HG03159 (cell line): ENCODE data around the gene APLN.

Source experiments
- ATAC-seq: cut with Tn5 transposase; IDR thresholded peaks from one replicate; pipeline ENCODE4 v1.9.1; 2021; ENCODE audit warnings: mild to moderate bottlenecking, moderate library complexity; ENCODE audit not compliant: unreplicated experiment

Gene APLN

DNA sequence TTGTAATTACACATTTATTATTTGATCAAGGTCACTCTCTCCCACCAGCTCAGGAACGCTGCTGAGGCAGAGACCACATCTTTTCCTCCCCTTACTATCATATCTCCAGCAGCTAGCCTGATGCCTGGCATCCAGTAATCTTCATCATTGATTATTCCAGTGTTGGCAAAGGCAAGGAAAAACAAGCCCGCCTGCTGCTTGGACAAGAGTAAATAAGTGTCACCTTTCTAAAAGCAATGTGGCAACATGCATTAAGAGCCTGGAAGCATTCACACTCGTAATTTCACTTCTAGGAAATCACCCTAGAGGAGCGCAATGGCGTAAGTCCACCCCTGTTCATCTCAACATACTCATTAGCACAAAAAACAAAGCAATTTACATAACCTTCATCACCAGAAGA is 54.8 kb downstream of the APLN start:
- no peak for ATAC-seq

DNA sequence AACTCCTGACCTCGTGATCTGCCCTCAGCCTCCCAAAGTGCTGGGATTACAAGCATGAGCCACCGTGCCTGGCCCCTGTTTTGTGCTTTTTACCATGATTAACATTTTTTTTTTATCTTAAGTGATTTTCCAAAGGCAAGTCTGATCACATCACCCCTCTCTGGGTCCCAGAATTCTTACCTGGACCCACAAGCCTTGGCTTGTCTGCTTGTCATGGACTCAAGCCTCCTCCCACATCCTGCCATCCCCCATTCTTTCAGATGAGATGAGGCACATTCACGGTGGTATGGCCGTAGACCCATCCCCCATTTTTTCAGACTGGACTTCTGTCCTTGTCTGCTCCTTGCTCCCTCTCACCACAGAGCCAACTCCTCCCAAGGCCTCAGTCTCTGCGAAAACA is 55.3 kb downstream of the APLN start:
- ATAC-seq = no peak

DNA sequence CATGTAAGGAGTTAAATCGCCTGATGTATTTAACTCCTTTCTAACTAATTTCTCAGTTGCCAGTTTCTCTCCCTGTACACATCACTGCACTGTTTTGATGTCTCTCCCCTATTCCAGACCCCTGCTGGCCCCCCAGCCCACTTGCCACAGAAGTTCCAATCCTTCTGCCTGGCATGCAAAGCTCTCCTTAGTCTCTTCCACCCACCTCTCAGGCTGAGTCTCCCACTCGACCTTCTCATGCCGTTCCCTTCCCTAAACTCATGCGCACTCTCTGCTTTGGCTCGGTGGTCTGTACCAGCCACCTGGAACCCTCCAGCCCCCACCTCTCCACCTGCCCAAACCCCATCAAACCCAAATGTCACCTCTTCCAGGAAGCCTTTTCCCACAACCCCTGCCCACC is 56.9 kb downstream of the APLN start:
- no peak for ATAC-seq

DNA sequence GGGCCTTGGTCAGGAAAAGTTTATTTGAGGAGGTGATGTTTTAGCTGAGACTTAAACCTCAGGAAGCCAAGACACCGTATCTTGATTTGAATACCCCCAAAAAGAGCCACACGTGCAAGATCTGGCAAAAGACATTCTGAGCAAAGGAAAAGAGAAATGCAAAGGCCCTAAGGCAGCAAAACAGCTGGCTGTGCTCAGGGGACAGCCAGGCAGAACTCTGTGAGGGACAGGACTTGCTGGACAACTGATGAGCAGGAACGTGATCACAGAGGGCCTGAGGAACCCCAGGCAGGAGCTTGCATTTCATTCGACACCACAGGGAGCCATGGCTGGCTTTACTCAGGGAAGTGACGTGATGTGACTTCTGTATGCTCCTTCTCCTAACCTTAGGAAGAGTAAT is 58.7 kb downstream of the APLN start:
- no peak for ATAC-seq
